ENCODE data around the gene ACAD9.

- TF ChIP-seq CTCF (conservative IDR thresholded peaks at IDR 0.05) (no peak), EZH2 (IDR thresholded peaks at IDR 0.05; ENCODE audit: low read depth) (no peak)
These were observed 43.5 kb downstream of the ACAD9 start for GRCh38 chr3:128922804-128923459.
